ENCODE results near the gene DENND4A. TPM values are rescaled to one million over a fixed set of nuclear protein-coding genes. Genes with fewer than 3 reads are reported as not detected.
"Not testable (repeated sequence)": the region's sequence is repeated elsewhere in the genome, so short reads cannot be mapped to it uniquely, and the experiment has no call there.

DENND4A gene
- total and polyA plus RNA-seq, 9 of the 15 experiments (the other 6 are each of a cell fraction or from before 2014, with no cell fraction given) = 6.8 to 32.3 (median 19.9) TPM

GRCh38 chr15:65812467-65812866 is 20.4 kb upstream of the DENND4A start:
- Histone ChIP-seq H3K9me1 (ENCODE audit: control insufficient read depth, insufficient read depth, low read length) (no peaks in the 10 kb centered on the region), H3K9ac (ENCODE audit: insufficient read depth in 1 of 2, low read depth in 2 of 2, low read length in 2 of 2) (no peak overlapping the region), H3K27me3 (ENCODE audit: control insufficient read depth in 2 of 2, insufficient read depth in 2 of 2, low read length in 2 of 2) (no peaks in the 10 kb centered on the region), H3K27ac (ENCODE audit: extremely low read depth, low read depth, low read length) (no peak overlapping the region), H3K36me3 (ENCODE audit: control insufficient read depth, insufficient read depth, low read length) (no peaks in the 10 kb centered on the region), H2AFZ (ENCODE audit: low read depth, low read length) (no peak overlapping the region), H3K9me3 (replicated peaks; ENCODE audit: control insufficient read depth, insufficient read depth, low read depth, low read length) (no peaks in the 10 kb centered on the region), H3K4me2 (ENCODE audit: insufficient read depth, low read length) (no peak overlapping the region), H3K4me1 (replicated peaks in 1 of 2; ENCODE audit: control insufficient read depth in 2 of 2, insufficient read depth in 2 of 2, low read length in 2 of 2) (no peaks in the 10 kb centered on the region; a peak in 1 of 5 replicates), H3K79me2 (ENCODE audit: control insufficient read depth, insufficient read depth, low read length) (no peaks in the 10 kb centered on the region), H3K4me3 (no peak overlapping the region), H4K20me1 (replicated peaks; ENCODE audit: control insufficient read depth, insufficient read depth, low read length) (no peaks in the 10 kb centered on the region)
- intact Hi-C loops (cut with micrococcal nuclease) = no loop called here
- ChIA-PET CTCF (ENCODE audit: low intra/inter-chr PET ratio) (no interaction called here), POLR2A (no interaction called here)
- FAIRE-seq (no peak), ATAC-seq (no peak), DNase-seq (ENCODE audit: extremely low read depth in 1 of 4, low spot score in 3 of 4) (no peak)
- WGBS (ENCODE audit: insufficient coverage, low coverage, missing lambda C conversion rate) = 80% methylated on average over 2 of the region's 3 CpGs
- BruUV-seq (replicated peaks) = no TSS peak
- in situ Hi-C loops (cut with MboI) = no loop called here
- peak; percentile 49; the same call in 1 of the 2 replicates for TF ChIP-seq ZNF121 (CRISPR knock-in tag; conservative IDR thresholded peaks at IDR 0.05)
- no peak for TF ChIP-seq ZNF511 (CRISPR knock-in tag; IDR thresholded peaks at IDR 0.05)

- Histone ChIP-seq H3K27ac (ENCODE audit: extremely low read depth, low read depth, low read length) (no peak overlapping the region), H3K4me1 (replicated peaks in 1 of 2; ENCODE audit: control insufficient read depth in 2 of 2, insufficient read depth in 2 of 2, low read length in 2 of 2) (no peaks in the 10 kb centered on the region; a peak in 2 of 5 replicates), H3K4me3 (no peak overlapping the region), H3K9me3 (replicated peaks; ENCODE audit: control insufficient read depth, insufficient read depth, low read depth, low read length) (no peaks in the 10 kb centered on the region), H3K9me1 (ENCODE audit: control insufficient read depth, insufficient read depth, low read length) (no peaks in the 10 kb centered on the region), H4K20me1 (replicated peaks; ENCODE audit: control insufficient read depth, insufficient read depth, low read length) (no peaks in the 10 kb centered on the region), H3K36me3 (ENCODE audit: control insufficient read depth, insufficient read depth, low read length) (no peaks in the 10 kb centered on the region), H3K27me3 (ENCODE audit: control insufficient read depth in 2 of 2, insufficient read depth in 2 of 2, low read length in 2 of 2) (no peaks in the 10 kb centered on the region), H3K9ac (ENCODE audit: insufficient read depth in 1 of 2, low read depth in 2 of 2, low read length in 2 of 2) (no peak overlapping the region), H3K4me2 (ENCODE audit: insufficient read depth, low read length) (no peak overlapping the region), H3K79me2 (ENCODE audit: control insufficient read depth, insufficient read depth, low read length) (no peaks in the 10 kb centered on the region), H2AFZ (ENCODE audit: low read depth, low read length) (no peak overlapping the region)
- no peak for FAIRE-seq
- BruUV-seq (replicated peaks) = no TSS peak
- TF ChIP-seq ZNF507 (tag; conservative IDR thresholded peaks at IDR 0.05) = peak; percentile 99
- peak; percentile 74; the same call in 1 of the 2 replicates for TF ChIP-seq ZNF354B (CRISPR knock-in tag; IDR thresholded peaks at IDR 0.05)
- TF ChIP-seq TCF15 (CRISPR knock-in tag; IDR thresholded peaks at IDR 0.05) = no peak
- in situ Hi-C loops (cut with MboI) = no loop called here
- intact Hi-C loops (cut with micrococcal nuclease) = no loop called here
- POLR2A ChIA-PET = interaction anchor here (0.9 kb wide), 1 partner anchor 10 kb away, joined by 3 read pairs; no protein-coding TSS in a partner anchor
- no peak for ATAC-seq
- no peak for DNase-seq (ENCODE audit: extremely low read depth in 1 of 4, low spot score in 3 of 4)
- 84% methylated on average over 3 of the region's 3 CpGs for WGBS (ENCODE audit: insufficient coverage, low coverage, missing lambda C conversion rate)
- CTCF ChIA-PET (ENCODE audit: low intra/inter-chr PET ratio) = no interaction called here
Measured at GRCh38 chr15:65811835-65812234, 19.7 kb upstream of the DENND4A start.

- H3K4me3 ChIP-seq; H2AFZ ChIP-seq (ENCODE audit: low read depth, low read length); CTCF ChIA-PET (ENCODE audit: low intra/inter-chr PET ratio); H3K9me3 ChIP-seq (replicated peaks; ENCODE audit: control insufficient read depth, insufficient read depth, low read depth, low read length); H3K9me1 ChIP-seq (ENCODE audit: control insufficient read depth, insufficient read depth, low read length); H3K79me2 ChIP-seq (ENCODE audit: control insufficient read depth, insufficient read depth, low read length); H3K36me3 ChIP-seq (ENCODE audit: control insufficient read depth, insufficient read depth, low read length); H3K9ac ChIP-seq (ENCODE audit: insufficient read depth in 1 of 2, low read depth in 2 of 2, low read length in 2 of 2); H4K20me1 ChIP-seq (replicated peaks; ENCODE audit: control insufficient read depth, insufficient read depth, low read length); intact Hi-C loops (cut with micrococcal nuclease); H3K27me3 ChIP-seq (ENCODE audit: control insufficient read depth in 2 of 2, insufficient read depth in 2 of 2, low read length in 2 of 2); BruUV-seq (replicated peaks); in situ Hi-C loops (cut with MboI); H3K27ac ChIP-seq (ENCODE audit: extremely low read depth, low read depth, low read length); H3K4me2 ChIP-seq (ENCODE audit: insufficient read depth, low read length); H3K4me1 ChIP-seq (replicated peaks in 1 of 2; ENCODE audit: control insufficient read depth in 2 of 2, insufficient read depth in 2 of 2, low read length in 2 of 2); ATAC-seq; DNase-seq (ENCODE audit: extremely low read depth in 1 of 4, low spot score in 3 of 4): not testable (repeated sequence)
- 81% methylated on average over 3 of the region's 4 CpGs for WGBS (ENCODE audit: insufficient coverage, low coverage, missing lambda C conversion rate)
- peak; percentile 46 for FAIRE-seq
- POLR2A ChIA-PET = interaction anchor here (0.9 kb wide), 1 partner anchor 11 kb away, joined by 3 read pairs; no protein-coding TSS in a partner anchor
Measured at GRCh38 chr15:65811011-65811733, 19.1 kb upstream of the DENND4A start.
